Peyer's patch (tissue), 4 donors: Measurements from ENCODE around the gene PGK1. TPM values are rescaled to one million over a fixed set of nuclear protein-coding genes. Genes with fewer than 3 reads are reported as not detected.
A peak's percentile ranks its signal among the peaks of the same experiment; 100 is the strongest.
"Not testable (repeated sequence)": the region's sequence is repeated elsewhere in the genome, so short reads cannot be mapped to it uniquely, and the experiment has no call there.

ENCODE experiments used
- DNase-seq, 3 donors: peaks; one replicate each; pipeline ENCODE4 v3.0.0-alpha.2; 2017 to 2019
- H3K27ac ChIP-seq, 4 donors: fragments of 200-600 bp; sonication (generic); one replicate each; pipeline ENCODE4 v1.5.1; 2016 to 2019
- H3K27me3 ChIP-seq, 2 donors: fragments of 200-600 bp; sonication (generic); one replicate each; pipeline ENCODE4 v1.5.1; 2019
- H3K36me3 ChIP-seq, 3 donors: fragments of 200-600 bp; sonication (generic); one replicate each; pipeline ENCODE4 v1.5.1; 2016 to 2019
- H3K4me1 ChIP-seq, 4 donors: fragments of 200-600 bp; sonication (generic); one replicate each; pipeline ENCODE4 v1.5.1; 2016 to 2019
- H3K4me3 ChIP-seq, 4 donors: fragments of 200-600 bp; sonication (generic); 1 replicate in 3 of 4; 2 replicates in 1 of 4; pipeline ENCODE4 v1.5.1; 2016 to 2019; ENCODE audit warnings: mild to moderate bottlenecking in 1 of 4
- H3K9me3 ChIP-seq, 4 donors: fragments of 200-600 bp; sonication (generic); one replicate each; pipeline ENCODE4 v1.5.1; 2016 to 2019; ENCODE audit warnings: mild to moderate bottlenecking in 1 of 4
- POLR2A ChIP-seq, 2 donors: fragments of 450-650 bp; IDR thresholded peaks; one replicate each; pipeline ENCODE4 v1.5.1; 2017; ENCODE audit warnings: antibody characterized with exemption in 2 of 2, mild to moderate bottlenecking in 2 of 2, moderate library complexity in 2 of 2
- total RNA-seq, 4 donors: library from RNA; depleted of rRNA; stranded (reverse); fragments of >200 nt; gene quantifications; one replicate each; pipeline ENCODE4 v1.1.0, GENCODE V29; 2016
- TF ChIP-seq, protein P1 (sequence below), 6 experiments: fragments of 450-650 bp in 4 of 6; fragments of 200-600 bp in 2 of 6; sonication (generic) in 1 of 6; IDR thresholded peaks; one replicate each; pipeline ENCODE4 v1.5.1; 2017 to 2019; ENCODE audit warnings: antibody characterized with exemption in 6 of 6, mild to moderate bottlenecking in 3 of 6, moderate library complexity in 1 of 6

The PGK1 gene
- 100 to 1,000 TPM; 120 to 260 (median 215) TPM for total RNA-seq

DNA sequence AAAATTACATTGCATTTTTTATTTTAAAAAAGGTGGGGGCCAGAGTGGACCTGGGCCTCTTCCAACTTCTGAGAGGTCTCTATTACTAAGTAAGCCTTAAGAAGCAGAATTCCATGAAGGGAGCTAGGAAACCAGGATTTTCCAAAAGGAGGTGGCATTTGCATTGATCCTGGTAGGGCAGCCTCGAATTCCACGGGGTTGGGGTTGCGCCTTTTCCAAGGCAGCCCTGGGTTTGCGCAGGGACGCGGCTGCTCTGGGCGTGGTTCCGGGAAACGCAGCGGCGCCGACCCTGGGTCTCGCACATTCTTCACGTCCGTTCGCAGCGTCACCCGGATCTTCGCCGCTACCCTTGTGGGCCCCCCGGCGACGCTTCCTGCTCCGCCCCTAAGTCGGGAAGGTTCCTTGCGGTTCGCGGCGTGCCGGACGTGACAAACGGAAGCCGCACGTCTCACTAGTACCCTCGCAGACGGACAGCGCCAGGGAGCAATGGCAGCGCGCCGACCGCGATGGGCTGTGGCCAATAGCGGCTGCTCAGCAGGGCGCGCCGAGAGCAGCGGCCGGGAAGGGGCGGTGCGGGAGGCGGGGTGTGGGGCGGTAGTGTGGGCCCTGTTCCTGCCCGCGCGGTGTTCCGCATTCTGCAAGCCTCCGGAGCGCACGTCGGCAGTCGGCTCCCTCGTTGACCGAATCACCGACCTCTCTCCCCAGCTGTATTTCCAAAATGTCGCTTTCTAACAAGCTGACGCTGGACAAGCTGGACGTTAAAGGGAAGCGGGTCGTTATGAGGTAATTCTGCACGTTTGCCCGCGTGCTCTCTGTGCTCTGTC lies at the start of gene PGK1:
PGK1 (plus strand) TSS at position 626 of the 824 bp plus-strand sequence; CDS start at position 719, 93 bp downstream.
- H3K9me3 ChIP-seq: no peaks in the 10 kb centered on the region
- H3K4me3 ChIP-seq: peak within 1 kb of the TSS; percentile 56 to 87 (median 76)
- TF ChIP-seq POLR2A (IDR thresholded peaks at IDR 0.05): peak; percentile 89 to 91
- TF ChIP-seq, protein P1, sequence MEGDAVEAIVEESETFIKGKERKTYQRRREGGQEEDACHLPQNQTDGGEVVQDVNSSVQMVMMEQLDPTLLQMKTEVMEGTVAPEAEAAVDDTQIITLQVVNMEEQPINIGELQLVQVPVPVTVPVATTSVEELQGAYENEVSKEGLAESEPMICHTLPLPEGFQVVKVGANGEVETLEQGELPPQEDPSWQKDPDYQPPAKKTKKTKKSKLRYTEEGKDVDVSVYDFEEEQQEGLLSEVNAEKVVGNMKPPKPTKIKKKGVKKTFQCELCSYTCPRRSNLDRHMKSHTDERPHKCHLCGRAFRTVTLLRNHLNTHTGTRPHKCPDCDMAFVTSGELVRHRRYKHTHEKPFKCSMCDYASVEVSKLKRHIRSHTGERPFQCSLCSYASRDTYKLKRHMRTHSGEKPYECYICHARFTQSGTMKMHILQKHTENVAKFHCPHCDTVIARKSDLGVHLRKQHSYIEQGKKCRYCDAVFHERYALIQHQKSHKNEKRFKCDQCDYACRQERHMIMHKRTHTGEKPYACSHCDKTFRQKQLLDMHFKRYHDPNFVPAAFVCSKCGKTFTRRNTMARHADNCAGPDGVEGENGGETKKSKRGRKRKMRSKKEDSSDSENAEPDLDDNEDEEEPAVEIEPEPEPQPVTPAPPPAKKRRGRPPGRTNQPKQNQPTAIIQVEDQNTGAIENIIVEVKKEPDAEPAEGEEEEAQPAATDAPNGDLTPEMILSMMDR (IDR thresholded peaks at IDR 0.05): no peak
- H3K27me3 ChIP-seq: no peaks in the 10 kb centered on the region
- H3K36me3 ChIP-seq: no peaks in the 10 kb centered on the region
- peak within 1 kb of the TSS; percentile 90 to 98 (median 94) for H3K27ac ChIP-seq
- DNase-seq: peak; percentile 90 to 98 (median 93)
- H3K4me1 ChIP-seq: peaks cover 0 to 28% (median 1%) of the 10 kb centered on the region in 4 donors

DNA sequence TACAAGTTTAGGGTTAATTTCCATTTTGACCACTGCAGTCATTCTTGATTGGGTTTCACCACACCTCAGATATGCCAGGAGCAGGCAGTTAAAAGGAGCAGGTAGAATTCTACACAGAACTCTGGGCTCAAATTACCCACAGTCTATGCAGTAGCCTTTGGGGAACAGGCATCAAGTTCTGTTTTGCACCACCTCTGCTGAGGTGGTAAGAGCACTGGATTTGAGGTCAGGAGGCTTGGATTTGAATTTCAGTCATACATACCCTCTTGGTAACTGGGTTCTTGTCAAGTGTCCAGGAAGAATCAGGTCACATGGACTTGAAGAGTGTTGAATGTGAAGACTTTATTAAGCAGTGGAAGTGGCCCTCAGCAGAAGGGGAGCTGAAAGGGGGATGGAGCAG lies 40.4 kb upstream of the PGK1 start:
- no peaks in the 10 kb centered on the region for H3K27me3 ChIP-seq
- TF ChIP-seq, protein P1 (IDR thresholded peaks at IDR 0.05): no peak
- TF ChIP-seq POLR2A (IDR thresholded peaks at IDR 0.05): no peak
- no peak overlapping the region for H3K27ac ChIP-seq
- DNase-seq: no peak
- H3K9me3 ChIP-seq: no peaks in the 10 kb centered on the region
- H3K4me1 ChIP-seq: no peaks in the 10 kb centered on the region
- no peaks in the 10 kb centered on the region for H3K36me3 ChIP-seq
- no peak overlapping the region for H3K4me3 ChIP-seq

DNA sequence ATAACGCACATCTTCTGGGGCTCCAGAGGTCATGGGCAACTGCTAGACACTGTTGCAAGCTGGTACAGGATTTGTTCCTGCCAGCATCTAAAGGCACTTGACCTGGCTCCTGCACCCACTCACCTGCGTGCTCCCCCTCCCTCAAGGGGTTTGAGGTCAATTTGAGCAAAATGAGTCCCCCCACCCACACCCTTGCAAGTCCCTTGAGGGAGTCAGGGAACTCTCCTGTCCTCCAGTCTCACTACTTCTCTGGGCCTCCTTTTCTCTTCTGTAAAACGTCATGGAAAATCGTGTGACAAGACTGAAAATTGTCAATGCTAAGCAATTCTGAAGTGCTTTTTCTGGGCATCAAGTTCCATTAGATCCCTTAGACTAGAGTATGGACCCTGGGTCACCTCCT lies 39.9 kb upstream of the PGK1 start:
- no peaks in the 10 kb centered on the region for H3K9me3 ChIP-seq
- no peak overlapping the region for H3K27ac ChIP-seq
- no peaks in the 10 kb centered on the region for H3K4me1 ChIP-seq
- no peak overlapping the region for H3K4me3 ChIP-seq
- no peaks in the 10 kb centered on the region for H3K36me3 ChIP-seq
- DNase-seq: no peak
- H3K27me3 ChIP-seq: no peaks in the 10 kb centered on the region
- TF ChIP-seq, protein P1 (IDR thresholded peaks at IDR 0.05): no peak
- TF ChIP-seq POLR2A (IDR thresholded peaks at IDR 0.05): no peak

DNA sequence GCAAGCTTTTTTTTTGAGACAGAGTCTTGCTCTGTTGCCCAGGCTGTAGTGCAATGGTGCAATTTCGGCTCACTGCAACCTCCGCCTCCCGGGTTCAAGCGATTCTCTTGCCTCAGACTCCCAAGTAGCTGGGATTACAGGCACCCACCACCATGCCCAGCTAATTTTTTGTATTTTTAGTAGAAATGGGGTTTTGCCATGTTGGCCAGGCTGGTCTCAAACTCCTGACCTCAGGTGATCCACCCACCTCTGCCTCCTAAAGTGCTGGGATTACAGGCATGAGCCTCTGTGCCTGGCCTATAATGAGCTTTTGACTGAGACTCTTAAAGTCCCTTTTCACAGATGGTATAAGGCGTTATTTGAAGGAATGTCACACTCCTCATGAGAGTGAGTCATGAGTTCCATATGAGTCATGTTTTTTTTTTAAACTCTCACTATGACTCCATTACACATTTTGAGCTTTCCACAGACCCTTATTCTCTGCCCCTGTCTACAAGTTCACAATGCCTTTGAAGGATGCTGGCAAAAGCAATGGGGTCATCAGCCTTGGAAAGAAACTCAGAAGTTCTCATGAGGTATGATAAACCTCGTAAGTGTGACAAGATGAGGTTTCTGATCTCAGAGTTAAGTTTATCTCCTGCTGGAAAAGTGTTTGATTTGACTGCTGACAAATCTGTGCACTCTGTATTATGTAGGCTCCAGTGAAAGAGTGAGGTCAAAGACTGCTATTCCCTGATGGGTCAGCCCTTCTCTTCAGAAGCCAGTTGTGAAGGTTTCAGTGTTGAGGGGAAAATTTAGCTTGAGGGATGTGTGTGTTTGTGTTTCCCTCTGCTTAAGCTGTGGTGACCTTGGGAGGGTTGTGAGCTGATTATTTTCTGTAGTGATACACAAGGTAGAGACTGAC lies 39.1 kb upstream of the PGK1 start:
- H3K27ac ChIP-seq, H3K4me1 ChIP-seq, H3K27me3 ChIP-seq, H3K36me3 ChIP-seq, H3K4me3 ChIP-seq, DNase-seq, H3K9me3 ChIP-seq: not testable (repeated sequence)

DNA sequence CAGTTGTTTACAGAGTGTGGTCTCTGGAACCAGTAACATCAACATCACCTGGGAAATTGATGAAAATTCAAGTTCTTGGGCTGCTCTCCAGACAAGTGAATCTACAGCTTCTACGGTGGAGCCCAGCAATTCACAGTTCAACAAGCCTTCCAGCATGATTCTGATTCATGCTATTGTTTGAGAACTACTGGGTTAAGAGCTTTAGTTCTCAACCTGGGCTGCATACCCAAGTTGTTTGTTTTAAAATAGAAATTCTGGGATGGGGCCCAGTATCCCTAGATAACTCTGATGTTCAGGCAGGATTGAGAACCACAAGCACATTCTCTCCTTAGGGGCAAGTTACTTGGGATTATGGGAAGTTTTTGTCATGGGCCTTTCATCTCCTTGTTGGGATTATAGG lies 37.9 kb upstream of the PGK1 start:
- no peak for DNase-seq
- Histone ChIP-seq H3K36me3 (no peaks in the 10 kb centered on the region), H3K9me3 (no peaks in the 10 kb centered on the region), H3K27me3 (no peaks in the 10 kb centered on the region), H3K27ac (no peak overlapping the region), H3K4me3 (no peak overlapping the region), H3K4me1 (no peaks in the 10 kb centered on the region)
- TF ChIP-seq POLR2A (IDR thresholded peaks at IDR 0.05): no peak
- TF ChIP-seq, protein P1 (IDR thresholded peaks at IDR 0.05): no peak

DNA sequence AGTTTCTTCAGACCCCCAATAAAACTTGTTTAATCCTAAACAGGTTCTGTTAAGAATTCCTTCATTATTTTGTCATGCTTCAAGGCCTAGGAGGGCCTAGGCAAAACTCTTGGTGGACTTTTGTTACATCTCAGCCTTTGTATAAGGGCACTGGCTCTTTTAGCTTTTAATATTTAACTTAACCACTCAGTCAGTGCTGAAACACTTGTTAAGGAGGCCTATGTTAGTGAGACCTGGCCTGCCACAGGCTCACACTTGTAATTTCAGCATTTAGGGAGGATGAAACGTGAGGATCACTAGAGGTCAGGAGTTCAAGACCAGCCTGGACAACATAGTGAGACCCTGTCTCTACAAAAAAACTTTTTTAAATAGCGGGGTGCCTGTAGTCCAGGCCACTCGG lies 32.7 kb upstream of the PGK1 start:
- H3K4me1 ChIP-seq: no peaks in the 10 kb centered on the region
- peaks cover 0 to 5% (median 0%) of the 10 kb centered on the region in 4 donors for H3K9me3 ChIP-seq
- no peak for TF ChIP-seq POLR2A (IDR thresholded peaks at IDR 0.05)
- TF ChIP-seq, protein P1 (IDR thresholded peaks at IDR 0.05): no peak
- H3K27ac ChIP-seq: no peak overlapping the region
- DNase-seq: no peak
- no peak overlapping the region for H3K4me3 ChIP-seq
- H3K36me3 ChIP-seq: no peaks in the 10 kb centered on the region
- H3K27me3 ChIP-seq: no peaks in the 10 kb centered on the region

DNA sequence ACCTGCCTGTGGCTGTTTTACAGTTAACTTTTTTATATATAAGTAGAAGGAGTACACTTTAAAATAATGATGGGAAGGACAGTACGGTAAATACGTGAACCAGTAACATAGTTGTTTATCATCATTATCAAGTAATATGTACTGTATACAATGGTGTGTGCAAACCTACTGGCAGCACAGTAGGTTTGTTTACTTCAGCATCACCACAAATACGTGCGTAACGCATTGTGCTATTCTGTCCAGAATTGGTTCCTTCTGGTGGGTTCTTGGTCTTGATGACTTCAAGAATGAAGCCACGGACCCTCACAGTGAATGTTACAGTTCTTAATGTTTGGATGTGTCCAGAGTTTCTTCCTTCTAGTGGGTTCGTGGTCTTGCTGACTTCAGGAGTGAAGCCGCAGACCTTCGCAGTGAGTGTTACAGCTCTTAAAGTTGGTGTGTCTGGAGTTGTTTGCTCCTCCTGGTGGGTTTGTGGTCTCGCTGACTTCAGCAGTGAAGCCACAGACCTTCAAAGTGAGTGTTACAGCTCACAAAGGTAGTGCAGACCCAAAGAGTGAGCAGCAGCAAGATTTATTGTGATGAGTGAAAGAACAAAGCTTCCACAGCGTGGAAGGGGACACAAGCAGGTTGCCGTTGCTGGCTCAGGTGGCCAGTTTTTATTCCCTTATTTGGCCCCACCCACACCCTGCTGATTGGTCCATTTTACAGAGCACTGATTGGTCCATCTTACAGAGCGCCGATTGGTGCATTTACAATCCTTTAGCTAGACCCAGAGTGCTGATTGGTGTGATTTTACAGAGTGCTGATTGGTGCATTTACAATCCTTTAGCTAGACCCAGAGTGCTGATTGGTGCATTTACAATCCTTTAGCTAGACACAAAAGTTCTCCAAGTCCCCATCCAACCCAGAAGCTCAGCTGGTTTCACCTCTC lies 30.6 kb upstream of the PGK1 start:
- peak overlapping the region in 1 of 4 donors; percentile 39 for H3K27ac ChIP-seq
- not testable (repeated sequence) for H3K4me3 ChIP-seq, H3K27me3 ChIP-seq, H3K36me3 ChIP-seq, H3K9me3 ChIP-seq, H3K4me1 ChIP-seq
- DNase-seq: peak in 1 of 3 donors; percentile 61
